C4-2B (cell line): ENCODE results near the gene GRK6.

Experiments
- H3K27ac ChIP-seq: fragments of 450-650 bp; 2 replicates; pipeline ENCODE4 v1.5.1; 2017
- ZFX ChIP-seq: fragments of 450-650 bp; IDR thresholded peaks from 2 replicates; pipeline ENCODE4 v1.6.1; 2017
- TF ChIP-seq, protein P1 (sequence below): fragments of 450-650 bp; conservative IDR thresholded peaks from 2 replicates; pipeline ENCODE4 v1.5.1; 2017; ENCODE audit warnings: mild to moderate bottlenecking

The GRK6 gene

GRCh38 chr5:177459357-177459756 is 32.9 kb downstream of the GRK6 start:
- no peak for TF ChIP-seq ZFX
- TF ChIP-seq, protein P1, sequence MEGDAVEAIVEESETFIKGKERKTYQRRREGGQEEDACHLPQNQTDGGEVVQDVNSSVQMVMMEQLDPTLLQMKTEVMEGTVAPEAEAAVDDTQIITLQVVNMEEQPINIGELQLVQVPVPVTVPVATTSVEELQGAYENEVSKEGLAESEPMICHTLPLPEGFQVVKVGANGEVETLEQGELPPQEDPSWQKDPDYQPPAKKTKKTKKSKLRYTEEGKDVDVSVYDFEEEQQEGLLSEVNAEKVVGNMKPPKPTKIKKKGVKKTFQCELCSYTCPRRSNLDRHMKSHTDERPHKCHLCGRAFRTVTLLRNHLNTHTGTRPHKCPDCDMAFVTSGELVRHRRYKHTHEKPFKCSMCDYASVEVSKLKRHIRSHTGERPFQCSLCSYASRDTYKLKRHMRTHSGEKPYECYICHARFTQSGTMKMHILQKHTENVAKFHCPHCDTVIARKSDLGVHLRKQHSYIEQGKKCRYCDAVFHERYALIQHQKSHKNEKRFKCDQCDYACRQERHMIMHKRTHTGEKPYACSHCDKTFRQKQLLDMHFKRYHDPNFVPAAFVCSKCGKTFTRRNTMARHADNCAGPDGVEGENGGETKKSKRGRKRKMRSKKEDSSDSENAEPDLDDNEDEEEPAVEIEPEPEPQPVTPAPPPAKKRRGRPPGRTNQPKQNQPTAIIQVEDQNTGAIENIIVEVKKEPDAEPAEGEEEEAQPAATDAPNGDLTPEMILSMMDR = no peak
- no peak overlapping the region for H3K27ac ChIP-seq

- TF ChIP-seq ZFX = no peak
- no peak overlapping the region for H3K27ac ChIP-seq
Observed at GRCh38 chr5:177459819-177460628, 33.5 kb downstream of the GRK6 start.

DNA sequence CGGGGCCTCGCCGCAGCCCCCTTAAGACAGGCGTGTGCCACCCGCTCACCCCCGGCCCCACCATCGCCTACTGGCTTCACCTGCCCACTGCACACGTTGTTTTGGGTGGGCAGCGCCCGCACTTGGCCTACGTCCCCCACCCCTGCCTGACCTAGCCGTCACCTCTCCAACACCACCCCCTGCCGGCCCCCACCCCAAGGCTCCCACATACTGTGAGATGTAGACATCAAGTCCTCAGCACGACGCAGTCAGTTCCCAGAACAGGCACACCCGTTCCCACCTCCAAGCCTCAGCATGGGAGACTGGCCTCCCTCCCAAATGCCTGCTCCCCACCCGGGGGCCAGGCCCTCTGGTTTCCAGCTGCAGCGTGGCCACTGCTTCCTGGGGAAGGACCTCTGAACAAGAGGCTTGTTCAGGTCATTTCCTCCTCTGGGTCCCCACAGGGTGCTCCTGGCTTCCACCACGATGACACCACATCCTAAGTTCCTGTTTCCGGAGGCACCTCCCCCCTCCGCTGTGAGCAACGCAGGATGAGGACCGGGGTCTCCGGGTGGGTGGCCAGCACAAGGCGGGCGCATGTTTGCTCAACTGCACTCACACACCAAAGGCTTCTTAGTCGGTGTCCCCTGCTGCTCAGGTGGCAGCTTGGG is 35.7 kb downstream of the GRK6 start:
- H3K27ac ChIP-seq = no peak overlapping the region
- no peak for TF ChIP-seq ZFX
- TF ChIP-seq, protein P1 = no peak

- no peak overlapping the region for H3K27ac ChIP-seq
- no peak for TF ChIP-seq ZFX
- TF ChIP-seq, protein P1 = no peak
Observed at GRCh38 chr5:177465044-177465443, 38.6 kb downstream of the GRK6 start.

DNA sequence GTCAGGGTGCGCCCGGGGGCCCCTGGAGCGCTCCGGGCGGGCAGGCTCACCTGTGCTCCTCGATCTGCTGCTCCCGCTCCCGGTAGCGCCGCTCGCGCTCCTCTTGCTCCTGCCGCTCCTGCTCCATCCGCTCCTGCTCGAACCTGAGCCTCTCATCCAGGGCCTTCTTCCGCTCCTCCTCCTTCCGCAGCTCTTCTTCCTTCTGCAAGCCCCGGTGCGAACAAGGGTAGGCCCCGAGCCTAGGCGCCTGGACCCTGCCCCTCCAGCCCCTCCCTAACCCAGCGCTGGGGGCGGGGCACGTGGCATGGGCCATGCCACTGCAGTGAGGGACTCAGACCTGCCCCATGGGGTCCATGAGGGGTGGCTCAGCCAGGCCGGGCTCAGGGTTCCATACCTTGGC is 40.4 kb downstream of the GRK6 start:
- TF ChIP-seq, protein P1 = no peak
- no peak for TF ChIP-seq ZFX
- no peak overlapping the region for H3K27ac ChIP-seq

DNA sequence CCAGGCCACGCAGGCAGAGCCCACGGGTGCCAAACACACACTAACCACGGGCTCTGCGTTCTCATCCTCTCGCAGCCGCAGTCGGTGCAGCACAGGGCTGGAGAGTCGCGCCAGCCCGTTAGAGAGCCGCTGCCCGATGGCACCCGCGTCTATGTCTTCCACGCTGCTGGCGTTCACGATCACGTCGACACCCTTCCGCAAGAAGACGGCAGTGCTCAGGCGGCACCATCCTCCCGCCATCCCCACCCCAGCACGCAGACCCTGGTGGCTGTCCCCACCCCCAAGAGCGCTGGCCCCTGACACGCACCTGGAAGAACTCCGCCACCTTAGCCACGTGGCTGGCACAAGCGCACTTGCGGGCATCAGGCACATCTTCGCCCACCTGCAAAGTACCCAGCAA is 41.0 kb downstream of the GRK6 start:
- TF ChIP-seq ZFX = no peak
- TF ChIP-seq, protein P1 = no peak

GRCh38 chr5:177468329-177468684 is 41.8 kb downstream of the GRK6 start:
- no peak overlapping the region for H3K27ac ChIP-seq

More for the DNA sequence above, 41.0 kb downstream of the GRK6 start:
- no peak overlapping the region for H3K27ac ChIP-seq

More at GRCh38 chr5:177468329-177468684, 41.8 kb downstream of the GRK6 start:
- TF ChIP-seq ZFX = no peak
- TF ChIP-seq, protein P1 = no peak
